ENCODE data around the gene BAG1. TPM values are rescaled to one million over a fixed set of nuclear protein-coding genes. Genes with fewer than 3 reads are reported as not detected.

Gene BAG1
- total and polyA plus RNA-seq, 3 donors from 2014 or later = 96.6 to 203 (median 147) TPM

- TF ChIP-seq POLR2A (IDR thresholded peaks at IDR 0.05) = no peak
- TF ChIP-seq CTCF (IDR thresholded peaks at IDR 0.05) = no peak
- Histone ChIP-seq H3K27me3 (no peaks in the 10 kb centered on the region), H3K9me3 (no peaks in the 10 kb centered on the region), H3K4me3 (no peak overlapping the region), H3K4me1 (peaks cover 7% of the 10 kb centered on the region), H3K36me3 (ENCODE audit: low read depth, missing control alignments) (no peaks in the 10 kb centered on the region), H3K27ac (no peak overlapping the region)
- 85 to 86% methylated on average over 14 of the region's 14 CpGs for WGBS, 2 donors
- intact Hi-C loops (cut with DNase I; ENCODE audit: low total_unique reads) = no loop called here
- no peak for DNase-seq
These were observed 43.6 kb downstream of the BAG1 start for GRCh38 chr9:33220681-33221567.

GRCh38 chr9:33211695-33212393, 52.7 kb downstream of the BAG1 start:
- H3K36me3 ChIP-seq (ENCODE audit: low read depth, missing control alignments) = no peaks in the 10 kb centered on the region
- intact Hi-C loops (cut with DNase I; ENCODE audit: low total_unique reads) = no loop called here
- H3K4me3 ChIP-seq = no peak overlapping the region
- no peaks in the 10 kb centered on the region for H3K4me1 ChIP-seq
- no peak for DNase-seq
- no peaks in the 10 kb centered on the region for H3K9me3 ChIP-seq
- H3K27me3 ChIP-seq = no peaks in the 10 kb centered on the region
- TF ChIP-seq CTCF (IDR thresholded peaks at IDR 0.05) (no peak), POLR2A (IDR thresholded peaks at IDR 0.05) (no peak)
- no peak overlapping the region for H3K27ac ChIP-seq
- 40 to 56% methylated on average over 3 of the region's 3 CpGs for WGBS, 2 donors

GRCh38 chr9:33210006-33210715, 54.3 kb downstream of the BAG1 start:
- H3K36me3 ChIP-seq (ENCODE audit: low read depth, missing control alignments) = no peaks in the 10 kb centered on the region
- H3K9me3 ChIP-seq = no peaks in the 10 kb centered on the region
- no peak overlapping the region for H3K4me3 ChIP-seq
- 70 to 74% methylated on average over 4 of the region's 4 CpGs for WGBS, 2 donors
- H3K4me1 ChIP-seq = no peaks in the 10 kb centered on the region
- TF ChIP-seq CTCF (IDR thresholded peaks at IDR 0.05) (no peak), POLR2A (IDR thresholded peaks at IDR 0.05) (no peak)
- intact Hi-C loops (cut with DNase I; ENCODE audit: low total_unique reads) = no loop called here
- DNase-seq = peak; percentile 56
- no peaks in the 10 kb centered on the region for H3K27me3 ChIP-seq
- H3K27ac ChIP-seq = no peak overlapping the region

- Histone ChIP-seq H3K27me3 (no peaks in the 10 kb centered on the region), H3K9me3 (no peaks in the 10 kb centered on the region), H3K4me3 (no peak overlapping the region), H3K27ac (no peak overlapping the region), H3K36me3 (ENCODE audit: low read depth, missing control alignments) (no peaks in the 10 kb centered on the region), H3K4me1 (no peaks in the 10 kb centered on the region)
- intact Hi-C loops (cut with DNase I; ENCODE audit: low total_unique reads) = no loop called here
- no peak for DNase-seq
- no peak for TF ChIP-seq POLR2A (IDR thresholded peaks at IDR 0.05)
- no peak for TF ChIP-seq CTCF (IDR thresholded peaks at IDR 0.05)
- WGBS, 2 donors = 100% methylated on average over 1 of the region's 1 CpG
These were observed 55.1 kb downstream of the BAG1 start for GRCh38 chr9:33209394-33209793.
